Duodenal mucosa (tissue), 2 donors: Measurements from ENCODE around the gene ADGRF5.
A peak's percentile ranks its signal among the peaks of the same experiment; 100 is the strongest.
"Not testable (repeated sequence)": the region's sequence is repeated elsewhere in the genome, so short reads cannot be mapped to it uniquely, and the experiment has no call there.

Source experiments
- H3K27ac ChIP-seq: one replicate; pipeline ENCODE4 v1.7.0; 2013; ENCODE audit warnings: low read depth, low read length
- H3K27me3 ChIP-seq, 2 donors: one replicate each; pipeline ENCODE4 v1.7.0; 2013; ENCODE audit warnings: low read length in 2 of 2, control low read depth in 1 of 2; ENCODE audit not compliant: insufficient read depth in 2 of 2, control insufficient read depth in 1 of 2
- H3K36me3 ChIP-seq, 2 donors: one replicate each; pipeline ENCODE4 v1.7.0; 2013; ENCODE audit warnings: low read length in 2 of 2, control low read depth in 1 of 2; ENCODE audit not compliant: insufficient read depth in 2 of 2, control insufficient read depth in 1 of 2
- H3K4me1 ChIP-seq, 2 donors: one replicate each; pipeline ENCODE4 v1.7.0; 2013; ENCODE audit warnings: low read length in 2 of 2, control low read depth in 1 of 2; ENCODE audit not compliant: insufficient read depth in 2 of 2, control insufficient read depth in 1 of 2
- H3K4me3 ChIP-seq, 2 donors: one replicate each; pipeline ENCODE4 v1.7.0; 2013; ENCODE audit warnings: low read length in 2 of 2, low read depth in 1 of 2
- H3K9ac ChIP-seq, 2 donors: one replicate each; pipeline ENCODE4 v1.7.0; 2013; ENCODE audit warnings: low read length in 2 of 2, low read depth in 1 of 2
- H3K9me3 ChIP-seq, 2 donors: one replicate each; pipeline ENCODE4 v1.7.0; 2013; ENCODE audit warnings: low read length in 2 of 2, control low read depth in 1 of 2; ENCODE audit not compliant: control insufficient read depth in 1 of 2

The ADGRF5 gene

GRCh38 chr6:46863791-46864190 lies 57.9 kb downstream of the ADGRF5 start:
- H3K4me1 ChIP-seq, result no peaks in the 10 kb centered on the region
- H3K27me3 ChIP-seq, result no peaks in the 10 kb centered on the region
- no peak overlapping the region for H3K4me3 ChIP-seq
- H3K27ac ChIP-seq, result no peak overlapping the region
- no peaks in the 10 kb centered on the region for H3K9me3 ChIP-seq
- no peak overlapping the region for H3K9ac ChIP-seq
- H3K36me3 ChIP-seq, result no peaks in the 10 kb centered on the region

GRCh38 chr6:46862381-46862780 lies 59.4 kb downstream of the ADGRF5 start:
- H3K9me3 ChIP-seq, result no peaks in the 10 kb centered on the region
- H3K27ac ChIP-seq, result no peak overlapping the region
- H3K4me1 ChIP-seq, result no peaks in the 10 kb centered on the region
- no peaks in the 10 kb centered on the region for H3K27me3 ChIP-seq
- no peaks in the 10 kb centered on the region for H3K36me3 ChIP-seq
- H3K9ac ChIP-seq, result no peak overlapping the region
- no peak overlapping the region for H3K4me3 ChIP-seq

DNA sequence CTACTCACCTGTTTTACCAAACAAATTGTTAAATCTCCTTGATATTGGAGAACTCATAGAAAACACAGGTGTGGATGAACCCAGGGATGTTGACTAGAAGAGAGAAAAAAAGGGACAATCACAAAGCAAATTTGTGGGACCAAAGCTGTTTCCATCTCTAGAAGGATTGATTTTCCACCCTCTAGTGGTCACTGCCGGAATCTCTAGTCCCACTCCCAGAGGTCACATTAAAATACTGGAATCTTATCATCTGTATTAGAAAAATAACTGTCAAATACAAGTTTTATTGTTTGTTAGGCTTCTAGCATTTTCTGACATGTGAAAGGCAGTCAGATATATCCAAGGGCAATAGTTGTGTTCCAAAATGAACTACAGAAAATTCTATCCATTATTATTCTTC lies 65.8 kb downstream of the ADGRF5 start:
- H3K27me3 ChIP-seq, H3K9ac ChIP-seq, H3K4me1 ChIP-seq, H3K27ac ChIP-seq, H3K9me3 ChIP-seq, H3K4me3 ChIP-seq, H3K36me3 ChIP-seq: not testable (repeated sequence)

DNA sequence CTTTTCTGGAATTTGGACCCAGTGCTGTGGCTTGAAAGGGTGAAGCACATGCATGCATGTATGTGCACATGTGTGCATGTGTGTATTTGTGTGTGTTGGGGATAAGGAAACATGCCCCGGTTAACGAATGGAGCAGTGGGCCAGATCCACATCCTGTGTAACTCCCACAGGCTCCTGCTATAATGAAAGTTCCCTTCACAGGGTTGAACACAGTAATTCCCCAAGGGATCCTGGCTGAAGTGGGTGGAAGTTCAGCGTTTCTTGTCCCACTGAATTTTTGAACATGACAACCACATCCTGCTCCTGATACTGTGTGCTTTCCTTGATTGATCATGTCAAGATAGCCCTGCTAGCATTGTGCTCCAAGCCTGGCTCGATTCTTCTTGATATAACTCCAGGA lies 70.2 kb downstream of the ADGRF5 start:
- H3K9ac ChIP-seq, H3K4me3 ChIP-seq, H3K27ac ChIP-seq, H3K27me3 ChIP-seq, H3K36me3 ChIP-seq, H3K4me1 ChIP-seq, H3K9me3 ChIP-seq: not testable (repeated sequence)

DNA sequence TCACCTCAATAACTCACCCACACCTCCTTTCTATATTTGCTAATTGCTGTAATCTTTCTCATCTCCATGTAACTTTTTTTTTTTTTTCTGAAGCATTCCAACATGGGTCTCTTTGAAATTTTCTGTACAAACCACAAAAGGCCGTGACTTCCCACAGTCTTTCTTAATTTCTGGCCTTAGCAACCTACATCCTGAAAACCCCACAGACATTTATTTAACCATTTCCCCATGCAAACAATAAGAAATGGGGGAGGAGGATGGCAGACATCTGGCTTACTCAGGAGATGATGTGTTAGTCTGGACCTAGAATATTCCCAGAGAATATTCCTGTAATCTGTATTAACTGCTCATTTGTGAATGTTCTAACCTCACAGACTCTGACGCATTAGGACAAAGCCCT lies 70.9 kb downstream of the ADGRF5 start:
- H3K27ac ChIP-seq, result no peak overlapping the region
- no peak overlapping the region for H3K9ac ChIP-seq
- peaks cover 0 to 7% of the 10 kb centered on the region in 2 donors for H3K4me1 ChIP-seq
- no peaks in the 10 kb centered on the region for H3K36me3 ChIP-seq
- no peaks in the 10 kb centered on the region for H3K27me3 ChIP-seq
- H3K4me3 ChIP-seq, result no peak overlapping the region
- H3K9me3 ChIP-seq, result no peaks in the 10 kb centered on the region

- no peaks in the 10 kb centered on the region for H3K36me3 ChIP-seq
- no peaks in the 10 kb centered on the region for H3K9me3 ChIP-seq
- no peak overlapping the region for H3K27ac ChIP-seq
- H3K4me3 ChIP-seq, result no peak overlapping the region
- H3K4me1 ChIP-seq, result peaks cover 0 to 7% of the 10 kb centered on the region in 2 donors
- no peak overlapping the region for H3K9ac ChIP-seq
- no peaks in the 10 kb centered on the region for H3K27me3 ChIP-seq
These were observed 72.4 kb downstream of the ADGRF5 start for GRCh38 chr6:46849361-46849690.

DNA sequence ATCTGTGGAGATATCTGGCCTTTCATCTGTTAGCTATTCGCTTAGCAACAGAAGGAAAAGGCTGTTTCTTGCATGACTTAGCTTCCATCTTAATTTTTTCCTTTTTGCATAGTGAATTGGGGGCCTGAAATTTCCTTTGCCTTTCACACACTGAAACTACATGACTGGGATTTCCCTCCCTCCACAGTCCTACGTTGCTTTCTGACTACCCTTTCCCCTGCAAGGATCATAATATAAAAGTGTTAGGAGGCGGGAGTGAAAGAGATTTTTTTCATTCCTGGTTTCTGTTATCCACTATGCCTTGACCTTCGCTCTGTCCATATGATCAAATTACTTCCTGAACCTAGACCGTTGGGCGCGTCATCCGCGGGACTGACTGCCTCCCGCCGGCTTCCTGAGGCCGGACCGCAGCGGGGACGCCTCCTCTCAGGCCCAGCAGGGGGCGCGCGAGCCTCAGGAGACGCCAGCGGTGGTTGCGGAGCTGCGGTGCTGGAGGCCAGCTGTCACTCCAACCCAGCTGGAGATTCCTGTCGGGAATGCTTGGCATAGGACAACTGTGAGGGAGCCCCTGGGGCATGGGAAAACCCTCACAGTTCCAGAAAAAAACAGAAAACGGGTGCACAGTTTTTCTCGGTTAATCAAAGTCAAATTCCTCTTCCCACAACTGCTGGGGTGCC lies 72.9 kb downstream of the ADGRF5 start:
- H3K4me1 ChIP-seq, result peaks cover 0 to 7% of the 10 kb centered on the region in 2 donors
- no peak overlapping the region for H3K9ac ChIP-seq
- H3K36me3 ChIP-seq, result no peaks in the 10 kb centered on the region
- no peak overlapping the region for H3K27ac ChIP-seq
- no peaks in the 10 kb centered on the region for H3K9me3 ChIP-seq
- H3K4me3 ChIP-seq, result peak overlapping the region in 1 of 2 donors; percentile 16
- no peaks in the 10 kb centered on the region for H3K27me3 ChIP-seq

DNA sequence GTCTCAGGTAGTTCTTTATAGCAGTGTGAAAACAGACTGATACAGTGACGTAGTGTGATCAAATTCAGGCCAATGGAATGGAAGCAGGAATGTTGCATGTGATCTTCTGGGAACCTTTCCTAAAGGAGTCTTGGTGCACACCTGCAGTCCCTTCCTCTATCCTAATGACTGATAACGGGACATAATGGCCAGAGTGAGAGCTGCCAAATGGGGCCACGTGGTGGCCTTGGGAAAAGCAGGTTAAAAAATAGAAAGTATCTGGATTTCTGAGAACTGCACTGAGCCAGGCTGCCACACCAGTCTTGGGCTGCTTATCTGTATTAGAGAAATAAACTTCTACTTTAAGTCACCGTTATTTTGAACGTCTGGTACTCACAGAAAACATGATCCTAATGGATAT lies 76.6 kb downstream of the ADGRF5 start:
- no peaks in the 10 kb centered on the region for H3K27me3 ChIP-seq
- peaks cover 0 to 7% of the 10 kb centered on the region in 2 donors for H3K4me1 ChIP-seq
- H3K36me3 ChIP-seq, result no peaks in the 10 kb centered on the region

GRCh38 chr6:46842252-46842846 lies 79.4 kb downstream of the ADGRF5 start:
- peaks cover 12 to 16% of the 10 kb centered on the region in 2 donors for H3K9me3 ChIP-seq
- not testable (repeated sequence) for H3K27me3 ChIP-seq, H3K4me1 ChIP-seq, H3K27ac ChIP-seq, H3K4me3 ChIP-seq, H3K9ac ChIP-seq
- peaks cover 0 to 12% of the 10 kb centered on the region in 2 donors for H3K36me3 ChIP-seq

More for the DNA sequence above, 76.6 kb downstream of the ADGRF5 start:
- H3K27ac ChIP-seq, result no peak overlapping the region
- peaks cover 12 to 16% of the 10 kb centered on the region in 2 donors for H3K9me3 ChIP-seq
- no peak overlapping the region for H3K4me3 ChIP-seq
- H3K9ac ChIP-seq, result no peak overlapping the region

DNA sequence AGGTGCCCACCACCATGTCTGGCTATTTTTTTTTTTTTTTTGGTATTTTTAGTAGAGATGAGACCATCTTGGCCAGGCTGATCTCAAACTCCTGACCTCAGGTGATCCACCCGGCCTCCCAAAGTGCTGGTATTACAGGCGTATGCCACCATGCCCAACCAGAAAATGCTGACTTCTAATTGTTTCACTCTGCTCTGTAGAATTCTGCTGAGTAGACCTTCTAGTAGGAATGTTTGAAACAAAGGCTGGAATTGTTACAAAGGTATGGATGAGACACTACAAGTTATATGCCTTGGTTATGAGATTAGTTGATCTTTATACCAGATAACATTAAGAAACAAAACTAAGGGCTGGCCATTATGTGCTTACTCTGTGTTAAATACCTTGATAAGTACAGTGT lies 83.7 kb downstream of the ADGRF5 start:
- H3K27ac ChIP-seq, result no peak overlapping the region

More for the DNA sequence above, 83.7 kb downstream of the ADGRF5 start:
- peaks cover 4 to 39% of the 10 kb centered on the region in 2 donors for H3K36me3 ChIP-seq
- H3K4me3 ChIP-seq, result no peak overlapping the region
- H3K9me3 ChIP-seq, result peaks cover 12% of the 10 kb centered on the region in 2 donors
- H3K27me3 ChIP-seq, result no peaks in the 10 kb centered on the region
- no peaks in the 10 kb centered on the region for H3K4me1 ChIP-seq
- no peak overlapping the region for H3K9ac ChIP-seq
